PFSK-1 (cell line): ENCODE data around the gene NTMT1.

Experiments used
- FOXP2 ChIP-seq: optimal IDR thresholded peaks from 2 replicates; pipeline ENCODE3; 2011; ENCODE audit warnings: borderline replicate concordance, control low read depth, inconsistent platforms; ENCODE audit not compliant: insufficient read depth; ENCODE audit errors: extremely low read length, extremely low read depth
- POLR2AphosphoS5 ChIP-seq: IDR thresholded peaks from 2 replicates; pipeline ENCODE4 v1.6.1; 2012; ENCODE audit warnings: low read depth, mild to moderate bottlenecking, control low read depth, low read length, moderate library complexity
- SIN3A ChIP-seq: IDR thresholded peaks from 2 replicates; pipeline ENCODE4 v1.6.1; 2012; ENCODE audit warnings: mild to moderate bottlenecking, low read length, moderate library complexity, borderline replicate concordance; ENCODE audit not compliant: insufficient read depth
- TAF1 ChIP-seq: IDR thresholded peaks from 2 replicates; pipeline ENCODE4 v1.6.1; 2012; ENCODE audit warnings: low read length, control low read depth, borderline replicate concordance; ENCODE audit not compliant: insufficient read depth
- TF ChIP-seq, protein P1 (sequence below), 2 experiments: IDR thresholded peaks; 2 replicates each; pipeline versions ENCODE4 v1.6.1 to v1.8.0; 2011 to 2012; ENCODE audit warnings: low read depth in 2 of 2, low read length in 2 of 2, control low read depth in 1 of 2, inconsistent platforms in 1 of 2, mild to moderate bottlenecking in 1 of 2, moderate library complexity in 1 of 2; ENCODE audit not compliant: insufficient read depth in 1 of 2

Gene NTMT1

DNA sequence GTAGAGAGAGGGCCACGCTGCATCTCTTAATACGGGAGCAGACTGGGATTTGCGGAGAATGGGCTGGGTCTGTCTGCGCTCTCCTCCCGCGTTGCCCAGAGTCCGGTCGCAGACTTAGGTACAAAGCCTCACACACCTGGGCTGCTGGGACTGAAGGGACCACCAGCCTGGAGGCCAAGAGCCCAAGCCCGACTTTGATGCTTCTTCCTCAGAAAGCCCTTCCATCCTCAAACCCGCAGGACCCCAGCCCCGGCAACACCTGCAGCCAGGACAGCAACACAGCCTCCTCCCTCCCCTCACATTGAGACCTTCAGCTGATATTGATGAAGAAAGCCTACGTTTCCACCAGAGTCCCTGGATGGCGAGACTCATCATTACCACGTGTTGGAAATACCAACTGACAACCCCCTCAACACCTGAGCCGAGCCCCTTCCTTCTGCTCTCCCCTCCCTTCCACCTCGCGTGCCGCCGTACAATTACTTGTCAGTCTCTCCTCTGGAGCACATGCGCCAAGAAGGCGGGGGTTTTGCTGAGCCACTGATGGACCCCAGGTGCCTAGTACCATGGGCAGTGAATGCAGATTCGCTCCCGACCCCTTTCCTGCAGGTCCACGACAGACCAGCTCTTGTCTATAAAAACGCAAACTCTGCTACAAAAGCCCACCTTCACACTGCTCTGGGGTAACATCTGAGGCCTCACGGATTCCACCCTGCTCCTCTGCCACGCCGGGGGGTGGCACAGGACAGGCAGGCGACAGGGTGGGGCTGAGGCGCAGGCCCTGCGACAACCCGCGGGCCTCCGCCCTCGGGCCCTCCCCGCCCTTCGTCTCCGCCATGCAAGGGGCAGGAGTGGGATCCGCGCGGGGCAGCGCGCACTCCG lies 15.1 kb downstream of the NTMT1 start:
- TF ChIP-seq TAF1 (no peak), FOXP2 (no peak), POLR2AphosphoS5 (no peak), SIN3A (no peak)
- TF ChIP-seq, protein P1, sequence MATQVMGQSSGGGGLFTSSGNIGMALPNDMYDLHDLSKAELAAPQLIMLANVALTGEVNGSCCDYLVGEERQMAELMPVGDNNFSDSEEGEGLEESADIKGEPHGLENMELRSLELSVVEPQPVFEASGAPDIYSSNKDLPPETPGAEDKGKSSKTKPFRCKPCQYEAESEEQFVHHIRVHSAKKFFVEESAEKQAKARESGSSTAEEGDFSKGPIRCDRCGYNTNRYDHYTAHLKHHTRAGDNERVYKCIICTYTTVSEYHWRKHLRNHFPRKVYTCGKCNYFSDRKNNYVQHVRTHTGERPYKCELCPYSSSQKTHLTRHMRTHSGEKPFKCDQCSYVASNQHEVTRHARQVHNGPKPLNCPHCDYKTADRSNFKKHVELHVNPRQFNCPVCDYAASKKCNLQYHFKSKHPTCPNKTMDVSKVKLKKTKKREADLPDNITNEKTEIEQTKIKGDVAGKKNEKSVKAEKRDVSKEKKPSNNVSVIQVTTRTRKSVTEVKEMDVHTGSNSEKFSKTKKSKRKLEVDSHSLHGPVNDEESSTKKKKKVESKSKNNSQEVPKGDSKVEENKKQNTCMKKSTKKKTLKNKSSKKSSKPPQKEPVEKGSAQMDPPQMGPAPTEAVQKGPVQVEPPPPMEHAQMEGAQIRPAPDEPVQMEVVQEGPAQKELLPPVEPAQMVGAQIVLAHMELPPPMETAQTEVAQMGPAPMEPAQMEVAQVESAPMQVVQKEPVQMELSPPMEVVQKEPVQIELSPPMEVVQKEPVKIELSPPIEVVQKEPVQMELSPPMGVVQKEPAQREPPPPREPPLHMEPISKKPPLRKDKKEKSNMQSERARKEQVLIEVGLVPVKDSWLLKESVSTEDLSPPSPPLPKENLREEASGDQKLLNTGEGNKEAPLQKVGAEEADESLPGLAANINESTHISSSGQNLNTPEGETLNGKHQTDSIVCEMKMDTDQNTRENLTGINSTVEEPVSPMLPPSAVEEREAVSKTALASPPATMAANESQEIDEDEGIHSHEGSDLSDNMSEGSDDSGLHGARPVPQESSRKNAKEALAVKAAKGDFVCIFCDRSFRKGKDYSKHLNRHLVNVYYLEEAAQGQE (IDR thresholded peaks at IDR 0.05; ENCODE audit: insufficient read depth in 1 of 2, low read depth in 2 of 2, low read length in 2 of 2), result no peak

DNA sequence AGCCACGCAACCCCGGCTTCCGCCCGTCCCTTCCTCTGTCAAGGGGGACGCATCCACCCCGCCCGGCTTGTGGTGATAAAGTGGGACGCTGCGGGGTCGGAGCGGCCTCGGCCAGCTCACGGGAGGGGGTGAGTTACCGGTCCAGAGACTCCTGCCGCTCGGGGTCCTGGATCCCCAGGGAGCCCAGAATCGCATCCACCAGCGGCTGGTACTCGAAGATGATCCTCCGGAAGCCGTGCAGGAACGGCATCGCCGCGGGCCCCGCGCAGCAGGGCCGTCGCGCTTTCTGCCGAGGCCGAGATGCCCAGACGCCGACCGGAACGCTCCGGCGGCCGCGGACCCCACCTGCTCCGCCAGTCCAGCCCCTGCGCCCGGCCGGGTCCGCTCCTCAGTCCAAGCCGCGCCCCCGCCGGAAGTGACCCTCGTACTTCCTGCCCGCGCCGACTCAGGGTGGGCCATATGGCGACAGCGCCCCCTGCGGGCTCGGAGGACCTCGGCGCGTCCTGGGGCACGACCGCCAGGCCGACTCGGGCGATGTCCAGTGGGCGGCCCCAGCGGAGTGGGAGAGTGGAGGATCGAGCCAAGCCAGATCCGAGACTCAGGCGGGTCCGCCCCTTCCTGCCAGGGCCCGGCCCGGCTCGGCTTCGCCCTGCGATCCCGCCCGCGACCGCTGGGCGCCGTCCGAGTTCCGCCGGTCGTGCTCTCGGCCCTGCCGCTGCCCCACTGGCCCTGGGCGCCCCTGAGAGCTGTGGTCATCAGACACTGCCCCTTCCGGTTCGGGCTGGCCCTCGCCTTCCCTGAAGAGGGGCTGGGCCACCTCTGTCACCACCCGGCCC lies 16.0 kb downstream of the NTMT1 start, which contains the start of gene ASB6:
Gene ASB6, minus strand, starts transcription at position 402 of the 836 bp plus-strand sequence. Its CDS starts 152 bp downstream, at position 250.
- TF ChIP-seq FOXP2, result no peak
- TF ChIP-seq SIN3A, result peak; percentile 35; the same call in 1 of the 2 replicates
- peak; percentile 72 for TF ChIP-seq POLR2AphosphoS5
- TF ChIP-seq, protein P1 (IDR thresholded peaks at IDR 0.05; ENCODE audit: insufficient read depth in 1 of 2, low read depth in 2 of 2, low read length in 2 of 2), result peak; percentile 26 to 52; a peak in 1 of 4 replicates
- TF ChIP-seq TAF1, result 0 out of 2 replicates have a peak, but pooled peaks have one; percentile 61

DNA sequence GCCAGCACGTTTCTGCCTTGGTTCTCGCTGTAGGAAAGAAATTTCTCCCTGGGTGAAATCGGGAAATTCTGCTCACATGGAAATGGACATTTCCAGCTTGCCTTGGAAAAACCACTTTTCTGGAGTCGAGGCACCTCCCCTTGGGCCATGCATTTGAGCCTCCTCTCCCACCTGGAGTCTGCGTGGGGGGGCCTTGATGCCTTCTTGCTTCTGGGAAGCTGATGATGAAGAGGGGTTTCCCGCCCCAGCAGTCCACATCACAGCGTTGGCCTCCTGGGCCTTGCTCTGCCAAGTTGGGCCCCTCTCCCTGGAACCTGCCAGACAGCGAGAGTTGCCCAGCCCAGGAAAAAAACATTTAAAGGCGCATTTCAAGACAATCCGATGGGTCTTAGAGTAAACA lies 17.7 kb downstream of the NTMT1 start:
- TF ChIP-seq FOXP2 (no peak), TAF1 (no peak), SIN3A (no peak), POLR2AphosphoS5 (no peak)
- TF ChIP-seq, protein P1 (IDR thresholded peaks at IDR 0.05; ENCODE audit: insufficient read depth in 1 of 2, low read depth in 2 of 2, low read length in 2 of 2), result no peak

DNA sequence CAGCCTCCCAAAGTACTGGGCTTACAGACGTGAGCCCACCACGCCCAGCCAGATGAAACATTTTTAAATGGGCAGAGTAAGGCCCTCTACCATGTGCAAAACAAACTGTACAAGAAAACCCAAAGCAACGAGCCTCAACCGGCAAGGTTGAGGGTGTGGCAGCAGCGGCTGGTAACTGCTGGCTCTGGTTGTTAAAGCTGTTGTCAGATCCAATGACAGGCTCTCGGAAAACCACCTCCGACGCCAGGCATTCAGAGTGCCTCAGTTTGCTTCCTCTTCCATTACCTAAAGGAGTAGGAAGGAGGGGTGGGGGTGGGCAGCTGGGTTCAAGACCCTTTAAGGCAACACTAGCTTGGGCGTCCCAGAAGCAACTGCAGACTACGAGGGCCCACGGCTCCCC lies 18.4 kb downstream of the NTMT1 start:
- TF ChIP-seq FOXP2 (no peak), SIN3A (no peak), TAF1 (no peak), POLR2AphosphoS5 (no peak)
- TF ChIP-seq, protein P1 (IDR thresholded peaks at IDR 0.05; ENCODE audit: insufficient read depth in 1 of 2, low read depth in 2 of 2, low read length in 2 of 2), result no peak
